Measurements from ENCODE around the gene FOXL2. TPM values are rescaled to one million over a fixed set of nuclear protein-coding genes. Genes with fewer than 3 reads are reported as not detected.

Gene FOXL2
- total and polyA plus RNA-seq, 2 of the 13 experiments (the other 11 are each of a cell fraction or from before 2014, with no cell fraction given): not detected

DNA sequence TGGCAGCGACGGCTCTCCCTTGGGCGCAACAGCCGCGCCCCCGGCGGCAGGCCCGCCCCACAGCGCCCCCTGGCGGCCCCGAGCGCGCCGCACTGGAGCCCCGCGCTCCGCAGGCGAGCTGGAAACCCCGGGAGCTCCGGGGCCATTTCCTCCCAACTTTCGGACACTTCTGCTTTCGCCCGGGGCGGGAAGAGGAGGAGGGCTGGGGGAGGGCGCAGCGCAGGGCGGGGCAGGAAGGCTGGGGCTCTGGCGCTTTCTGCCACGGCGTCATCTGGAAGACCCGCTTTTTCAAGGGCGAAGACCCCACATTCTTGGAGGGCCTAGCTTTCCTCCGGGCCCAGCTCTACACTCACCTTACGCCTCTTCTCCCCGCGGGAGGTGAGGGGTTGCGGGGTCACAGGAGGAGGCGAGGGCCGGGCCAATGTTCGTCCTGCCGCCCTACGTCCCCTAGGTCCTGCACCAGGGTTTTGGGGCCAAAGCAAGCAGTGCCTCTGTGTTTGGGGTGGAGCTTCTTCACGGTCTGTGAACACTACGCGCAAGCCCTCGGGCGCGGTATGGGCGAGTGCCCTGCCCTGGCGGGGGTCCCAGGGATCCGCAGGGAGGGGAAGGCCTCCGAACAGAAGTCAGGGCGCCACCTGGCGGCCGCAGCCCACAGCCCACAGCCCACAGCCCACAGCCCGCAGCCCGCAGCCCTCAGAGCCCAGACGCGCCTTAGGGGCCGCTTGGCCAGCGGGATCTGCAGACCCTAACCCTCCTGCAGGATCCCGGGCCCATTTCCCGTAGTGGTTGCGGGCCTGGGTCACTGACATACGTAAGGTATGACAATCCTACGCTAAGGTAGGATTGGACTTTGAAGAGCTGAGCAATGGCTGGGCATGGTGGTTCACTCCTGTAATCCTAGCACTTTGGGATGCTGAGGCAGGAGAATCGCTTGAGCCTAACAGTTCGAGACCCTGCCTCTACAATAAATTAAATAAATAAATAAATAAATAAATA lies 31.1 kb downstream of the FOXL2 start (continued):
- TF ChIP-seq PHB2 (IDR thresholded peaks at IDR 0.05; ENCODE audit: partially characterized antibody) (no peak), NFIC (IDR thresholded peaks at IDR 0.05; ENCODE audit: low read length) (no peak), RFXANK (CRISPR knock-in tag; IDR thresholded peaks at IDR 0.05) (no peak), ZNF121 (CRISPR knock-in tag; IDR thresholded peaks at IDR 0.05) (no peak), ZNF589 (CRISPR knock-in tag; conservative IDR thresholded peaks at IDR 0.05) (no peak; the same call in 1 of the 2 replicates), ZNF629 (CRISPR knock-in tag; conservative IDR thresholded peaks at IDR 0.05) (no peak), NRL (CRISPR knock-in tag; IDR thresholded peaks at IDR 0.05; ENCODE audit: borderline replicate concordance) (peak; percentile 20; the same call in 1 of the 2 replicates)

DNA sequence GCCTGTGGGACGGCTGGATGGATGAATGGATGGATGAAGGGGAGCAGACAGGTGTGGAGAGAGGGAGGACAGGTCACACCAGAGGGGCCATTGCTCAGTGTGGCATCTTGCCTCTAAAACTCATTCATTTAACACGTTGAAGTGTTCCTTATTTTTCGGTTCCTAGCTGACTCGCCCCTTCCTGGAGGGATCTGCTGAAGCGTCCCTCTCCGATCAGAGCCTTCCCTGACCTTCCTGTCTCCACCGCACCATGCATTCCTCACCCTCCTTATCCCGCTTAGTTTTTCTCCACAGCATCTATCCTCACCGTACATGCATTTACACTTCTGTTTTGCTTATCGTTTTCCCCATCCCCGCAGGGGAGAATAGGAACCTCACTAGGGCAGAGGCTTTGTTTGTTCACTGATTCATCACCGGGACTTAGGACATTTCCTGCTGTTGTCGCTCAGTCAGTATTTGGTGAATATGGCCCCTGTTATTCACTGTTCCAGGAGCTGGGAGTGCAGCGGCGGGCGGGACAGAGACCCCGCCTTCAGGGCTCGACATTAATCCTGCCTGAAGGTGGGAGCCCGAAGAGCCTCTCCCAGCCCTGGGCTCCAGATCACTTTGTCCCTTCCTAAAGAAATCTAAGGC lies 32.0 kb downstream of the FOXL2 start:
- intact Hi-C loops (cut with micrococcal nuclease; ENCODE audit: unreplicated experiment) (loop anchor here (1.0 to 2.0 kb wide), 4 partner anchors 52 to 321 kb away; partner anchors contain the start of genes CEP70 and PIK3CB), in situ Hi-C loops (cut with HindIII; ENCODE audit: extremely low pct_ligation_motif_present, low pct_unique_long_range_greater_than_20kb) (loop anchor here (5.0 kb wide), 4 partner anchors 83 to 433 kb away; partner anchors contain the start of gene PIK3CB)
- peak overlapping the region; percentile 66 for H3K4me2 ChIP-seq (ENCODE audit: low read depth, low read length)
- TSS peak; percentile 67 for BruUV-seq (replicated peaks)
- FAIRE-seq: peak; percentile 86
- CTCF ChIA-PET (ENCODE audit: low intra/inter-chr PET ratio, low total read pairs): interaction anchor here (1.2 to 3.1 kb wide), 5 partner anchors 80 to 436 kb away, joined by 4 to 39 read pairs (median 21); partner anchors contain the start of genes CEP70 and PIK3CB
- peak overlapping the region; percentile 73 for H3K9ac ChIP-seq (ENCODE audit: insufficient read depth, low read depth, low read length)
- H2AFZ ChIP-seq (ENCODE audit: low read length): no peak overlapping the region
- peak; percentile 87 for DNase-seq (ENCODE audit: low spot score)
- no peaks in the 10 kb centered on the region for H3K36me3 ChIP-seq (replicated peaks in 1 of 2; ENCODE audit: control insufficient read depth in 1 of 2, insufficient read depth in 2 of 2, low read length in 2 of 2)
- POLR2A ChIA-PET: interaction anchor here (0.7 to 4.1 kb wide), 30 partner anchors 12 to 481 kb away, joined by 3 to 57 read pairs (median 4); partner anchors contain the start of genes CEP70, ESYT3, FAIM and PIK3CB
- no peaks in the 10 kb centered on the region for H3K79me2 ChIP-seq (ENCODE audit: insufficient read depth, low read length)
- ATAC-seq: peak; percentile 73
- peaks cover 15% of the 10 kb centered on the region for H3K4me1 ChIP-seq (ENCODE audit: insufficient read depth, low read length)
- H4K20me1 ChIP-seq (ENCODE audit: insufficient read depth, low read length): no peaks in the 10 kb centered on the region
- H3K27ac ChIP-seq (ENCODE audit: extremely low read length, insufficient read depth, low read length): peak overlapping the region; percentile 83
- 4% methylated on average over 18 of the region's 19 CpGs for WGBS (ENCODE audit: low lambda C conversion rate)
- no peaks in the 10 kb centered on the region for H3K9me3 ChIP-seq (ENCODE audit: low read length)
- H3K4me3 ChIP-seq (replicated peaks in 1 of 3; ENCODE audit: insufficient read depth in 1 of 3, low read depth in 2 of 3, low read length in 3 of 3): peak overlapping the region; percentile 82 to 89 (median 83); a peak in 5 of 6 replicates
- no peaks in the 10 kb centered on the region; a peak in 2 of 5 replicates for H3K27me3 ChIP-seq (ENCODE audit: control insufficient read depth in 1 of 2, insufficient read depth in 2 of 2, low read length in 2 of 2)
- TF ChIP-seq IKZF4 (CRISPR knock-in tag; IDR thresholded peaks at IDR 0.05; ENCODE audit: borderline replicate concordance, low read depth, not compliant biosample characterization) (peak; percentile 14), ZSCAN9 (CRISPR knock-in tag; IDR thresholded peaks at IDR 0.05; ENCODE audit: borderline replicate concordance) (0 out of 2 replicates have a peak, but pooled peaks have one; percentile 19), NFIC (IDR thresholded peaks at IDR 0.05; ENCODE audit: low read length) (0 out of 2 replicates have a peak, but pooled peaks have one; percentile 29)
- TF ChIP-seq, protein P1, sequence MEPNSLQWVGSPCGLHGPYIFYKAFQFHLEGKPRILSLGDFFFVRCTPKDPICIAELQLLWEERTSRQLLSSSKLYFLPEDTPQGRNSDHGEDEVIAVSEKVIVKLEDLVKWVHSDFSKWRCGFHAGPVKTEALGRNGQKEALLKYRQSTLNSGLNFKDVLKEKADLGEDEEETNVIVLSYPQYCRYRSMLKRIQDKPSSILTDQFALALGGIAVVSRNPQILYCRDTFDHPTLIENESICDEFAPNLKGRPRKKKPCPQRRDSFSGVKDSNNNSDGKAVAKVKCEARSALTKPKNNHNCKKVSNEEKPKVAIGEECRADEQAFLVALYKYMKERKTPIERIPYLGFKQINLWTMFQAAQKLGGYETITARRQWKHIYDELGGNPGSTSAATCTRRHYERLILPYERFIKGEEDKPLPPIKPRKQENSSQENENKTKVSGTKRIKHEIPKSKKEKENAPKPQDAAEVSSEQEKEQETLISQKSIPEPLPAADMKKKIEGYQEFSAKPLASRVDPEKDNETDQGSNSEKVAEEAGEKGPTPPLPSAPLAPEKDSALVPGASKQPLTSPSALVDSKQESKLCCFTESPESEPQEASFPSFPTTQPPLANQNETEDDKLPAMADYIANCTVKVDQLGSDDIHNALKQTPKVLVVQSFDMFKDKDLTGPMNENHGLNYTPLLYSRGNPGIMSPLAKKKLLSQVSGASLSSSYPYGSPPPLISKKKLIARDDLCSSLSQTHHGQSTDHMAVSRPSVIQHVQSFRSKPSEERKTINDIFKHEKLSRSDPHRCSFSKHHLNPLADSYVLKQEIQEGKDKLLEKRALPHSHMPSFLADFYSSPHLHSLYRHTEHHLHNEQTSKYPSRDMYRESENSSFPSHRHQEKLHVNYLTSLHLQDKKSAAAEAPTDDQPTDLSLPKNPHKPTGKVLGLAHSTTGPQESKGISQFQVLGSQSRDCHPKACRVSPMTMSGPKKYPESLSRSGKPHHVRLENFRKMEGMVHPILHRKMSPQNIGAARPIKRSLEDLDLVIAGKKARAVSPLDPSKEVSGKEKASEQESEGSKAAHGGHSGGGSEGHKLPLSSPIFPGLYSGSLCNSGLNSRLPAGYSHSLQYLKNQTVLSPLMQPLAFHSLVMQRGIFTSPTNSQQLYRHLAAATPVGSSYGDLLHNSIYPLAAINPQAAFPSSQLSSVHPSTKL (CRISPR knock-in tag; IDR thresholded peaks at IDR 0.05): peak; percentile 58
- TF ChIP-seq, protein P2, sequence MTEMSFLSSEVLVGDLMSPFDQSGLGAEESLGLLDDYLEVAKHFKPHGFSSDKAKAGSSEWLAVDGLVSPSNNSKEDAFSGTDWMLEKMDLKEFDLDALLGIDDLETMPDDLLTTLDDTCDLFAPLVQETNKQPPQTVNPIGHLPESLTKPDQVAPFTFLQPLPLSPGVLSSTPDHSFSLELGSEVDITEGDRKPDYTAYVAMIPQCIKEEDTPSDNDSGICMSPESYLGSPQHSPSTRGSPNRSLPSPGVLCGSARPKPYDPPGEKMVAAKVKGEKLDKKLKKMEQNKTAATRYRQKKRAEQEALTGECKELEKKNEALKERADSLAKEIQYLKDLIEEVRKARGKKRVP (CRISPR knock-in tag; IDR thresholded peaks at IDR 0.05): peak in 1 of 2 experiments; percentile 58; a peak in 2 of 4 replicates
